GM18526 (cell line): Measurements from ENCODE around the gene STK32B.

Experiments
- POLR2A ChIP-seq: IDR thresholded peaks from 3 replicates; pipeline ENCODE4 v1.6.1; 2011; ENCODE audit not compliant: insufficient read length; ENCODE audit errors: extremely low read depth

The STK32B gene

DNA sequence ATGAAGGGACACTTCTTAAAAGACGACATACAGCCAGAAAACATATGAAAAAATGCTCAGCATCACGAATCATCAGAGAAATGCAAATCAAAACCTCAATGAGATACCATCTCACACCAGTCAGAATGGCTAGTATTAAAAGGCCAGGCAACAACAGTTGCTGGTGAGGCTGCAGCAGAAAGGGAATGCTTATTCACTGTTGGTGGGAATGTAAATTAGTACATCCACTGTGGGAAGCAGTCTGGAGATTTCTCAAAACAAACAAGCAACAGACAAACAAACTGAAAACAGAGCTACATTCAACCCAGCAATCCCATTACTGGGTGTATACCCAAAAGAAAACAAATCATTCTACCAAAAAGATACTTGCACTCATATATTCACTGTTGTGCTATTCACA, 459.2 kb downstream of the STK32B start:
- no peak for TF ChIP-seq POLR2A

DNA sequence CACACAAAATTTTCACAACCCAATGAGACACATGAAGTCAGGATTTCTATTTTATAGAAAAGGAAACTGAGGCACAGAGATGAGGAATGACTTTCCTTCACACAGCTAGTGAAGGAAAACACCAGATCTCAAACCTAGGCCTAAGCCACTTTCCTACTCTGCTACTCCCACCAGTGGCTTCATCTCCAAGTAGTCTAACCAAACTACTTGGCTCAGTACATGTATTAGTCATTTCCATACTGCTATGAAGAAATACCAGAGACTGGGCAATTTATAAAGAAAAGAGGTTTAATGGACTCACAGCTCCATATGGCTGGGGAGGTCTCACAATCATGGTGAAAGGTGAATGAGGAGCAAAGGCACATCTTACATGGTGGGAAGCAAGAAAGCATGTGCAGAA, 460.5 kb downstream of the STK32B start:
- no peak for TF ChIP-seq POLR2A

DNA sequence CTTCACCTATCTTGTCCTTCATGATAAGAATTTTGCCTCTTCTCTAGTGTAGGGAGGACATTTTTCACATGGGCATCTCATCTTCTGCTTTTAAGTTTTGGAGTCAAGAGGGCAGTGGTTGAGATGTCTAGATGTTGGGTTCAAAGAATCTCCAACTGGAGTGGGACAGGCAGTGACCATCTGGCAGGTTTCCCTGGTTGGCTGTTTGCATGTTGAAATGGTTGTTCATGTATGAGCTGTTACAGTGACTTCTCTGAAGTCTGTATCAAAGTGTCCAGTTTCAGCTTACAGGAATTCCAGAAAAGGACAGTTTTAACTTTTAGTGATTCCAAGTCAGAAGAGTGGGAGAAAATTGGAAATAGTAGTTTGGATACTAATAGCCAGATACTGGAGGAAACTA, 464.4 kb downstream of the STK32B start:
- no peak for TF ChIP-seq POLR2A

DNA sequence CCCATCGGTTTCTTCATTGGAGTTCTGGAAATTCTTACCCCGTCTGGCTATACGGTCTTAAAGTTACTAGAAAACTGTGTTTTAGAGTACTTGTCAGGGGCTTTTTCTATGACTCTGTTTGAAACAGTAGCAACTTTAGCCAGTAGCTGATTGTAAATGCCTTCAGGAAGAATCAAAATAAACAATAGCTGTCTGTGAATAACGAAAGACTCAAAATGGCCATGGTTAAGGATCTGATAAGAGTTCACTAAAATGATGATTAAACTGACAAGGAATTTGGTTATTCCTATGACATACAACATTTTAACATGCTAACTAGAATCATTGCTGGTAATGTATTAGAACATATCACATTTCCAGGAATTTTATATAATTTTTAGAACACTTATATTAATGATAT, 466.1 kb downstream of the STK32B start:
- no peak for TF ChIP-seq POLR2A

DNA sequence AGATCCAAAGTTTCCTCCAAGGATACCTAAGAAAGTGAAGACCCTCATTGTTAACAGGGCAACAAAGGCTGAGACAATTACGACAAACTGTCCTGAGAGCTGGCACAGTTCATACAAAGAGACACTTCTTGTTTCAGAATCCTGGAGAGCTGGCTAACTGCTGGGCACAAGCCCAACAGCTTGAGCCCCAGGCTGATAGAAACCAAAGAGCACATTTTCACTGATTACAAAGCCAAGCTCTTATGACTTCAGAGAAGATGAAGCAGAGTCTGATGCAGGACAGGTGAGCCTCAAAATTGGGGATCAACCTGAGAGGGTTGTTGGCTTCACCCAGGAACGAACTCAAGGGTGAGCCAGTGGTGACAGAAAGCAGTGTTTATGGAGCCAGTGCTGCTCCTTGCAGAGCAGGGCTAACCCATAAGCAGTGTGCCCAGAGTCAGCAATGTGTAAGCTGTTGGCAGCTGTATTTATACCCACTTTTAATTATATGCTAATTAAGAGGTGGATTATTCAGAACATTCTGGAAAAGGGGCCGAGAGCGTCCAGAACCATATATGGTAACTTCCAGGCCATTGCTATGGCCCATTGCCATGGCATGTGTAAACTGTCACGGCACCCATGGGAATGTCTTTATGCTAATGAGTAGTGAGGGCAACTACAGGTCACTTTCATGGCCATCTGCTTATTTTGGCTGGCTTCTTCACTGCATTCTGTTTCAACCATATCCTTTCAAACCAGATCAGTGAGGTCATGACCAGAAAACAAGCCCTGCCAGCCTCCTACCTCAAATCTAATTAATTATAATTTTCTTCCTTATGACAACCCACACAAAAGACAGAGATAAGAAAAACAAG, 473.4 kb downstream of the STK32B start:
- no peak for TF ChIP-seq POLR2A

DNA sequence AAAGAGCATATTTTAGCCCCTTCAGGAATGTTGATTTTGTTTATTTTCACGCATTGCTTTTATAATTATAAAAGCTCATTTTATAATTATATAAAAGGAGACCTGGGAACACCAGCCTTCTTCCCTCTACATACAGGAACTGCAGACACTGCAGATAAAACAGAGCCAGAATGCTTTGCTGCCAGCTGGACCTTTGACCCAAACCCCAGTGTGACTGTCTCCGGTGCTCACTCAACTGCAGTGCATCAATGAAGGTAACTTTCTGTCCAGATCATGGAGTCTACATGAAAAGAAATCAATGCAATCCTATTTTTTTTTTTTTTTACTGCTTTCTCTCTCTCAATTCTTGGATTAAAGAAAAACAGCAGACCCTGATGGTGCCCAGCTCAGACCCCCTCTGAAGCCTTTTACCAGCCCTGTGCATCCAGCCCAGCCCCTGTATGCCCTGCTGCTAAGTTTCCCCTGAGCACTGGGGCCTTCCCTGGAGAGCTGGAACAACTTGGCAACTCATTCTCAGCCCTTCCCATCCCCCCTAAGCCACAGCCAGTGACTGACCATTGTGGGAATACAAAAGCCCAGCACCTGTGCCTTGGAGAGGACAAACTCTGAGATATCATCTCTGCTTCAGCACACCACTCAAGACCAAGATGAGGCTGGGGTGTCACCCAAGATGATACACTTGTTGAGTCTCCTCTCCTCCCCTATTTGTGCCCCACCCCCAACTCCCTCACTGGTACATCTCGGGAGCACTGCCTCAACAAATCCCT, 475.0 kb downstream of the STK32B start:
- no peak for TF ChIP-seq POLR2A

DNA sequence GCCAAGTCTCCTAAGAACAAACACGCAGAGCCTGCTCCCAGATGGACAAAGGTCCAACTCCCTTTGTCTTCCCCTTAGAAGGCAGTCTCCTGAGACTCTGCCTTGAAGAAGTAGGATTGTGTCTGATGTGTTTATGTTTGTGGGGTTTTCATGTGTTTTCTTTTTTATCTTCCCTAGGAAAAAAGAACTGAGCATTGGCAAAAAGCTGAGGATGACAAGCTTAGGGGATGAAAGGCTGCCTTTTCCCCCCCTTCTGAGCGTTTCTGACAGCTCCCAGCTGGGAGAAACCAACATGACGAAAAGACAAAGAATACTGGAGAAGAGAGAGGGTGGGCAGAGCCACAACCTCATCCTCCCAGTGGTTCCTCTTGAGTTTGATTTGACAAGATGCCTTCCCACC, 475.9 kb downstream of the STK32B start:
- no peak for TF ChIP-seq POLR2A

DNA sequence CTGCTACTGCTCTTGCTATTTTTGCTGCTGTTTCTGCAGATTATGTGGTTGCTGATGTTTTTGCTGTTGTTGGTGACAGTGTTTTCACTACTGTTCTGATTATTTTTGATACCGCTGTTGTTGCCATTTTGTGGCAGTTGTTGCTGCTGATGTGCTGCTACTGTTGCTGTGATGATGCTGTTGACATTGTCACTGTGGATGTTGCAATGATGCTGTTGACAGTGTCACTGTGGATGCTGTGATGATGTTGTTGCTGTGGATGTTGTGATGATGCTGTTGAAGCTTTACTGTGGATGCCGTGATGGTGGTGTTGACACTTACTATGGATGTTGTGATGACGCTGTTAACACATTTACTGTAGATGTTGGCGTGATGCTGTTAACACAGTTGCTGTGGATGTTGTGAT, 476.8 kb downstream of the STK32B start:
- TF ChIP-seq POLR2A: no peak

DNA sequence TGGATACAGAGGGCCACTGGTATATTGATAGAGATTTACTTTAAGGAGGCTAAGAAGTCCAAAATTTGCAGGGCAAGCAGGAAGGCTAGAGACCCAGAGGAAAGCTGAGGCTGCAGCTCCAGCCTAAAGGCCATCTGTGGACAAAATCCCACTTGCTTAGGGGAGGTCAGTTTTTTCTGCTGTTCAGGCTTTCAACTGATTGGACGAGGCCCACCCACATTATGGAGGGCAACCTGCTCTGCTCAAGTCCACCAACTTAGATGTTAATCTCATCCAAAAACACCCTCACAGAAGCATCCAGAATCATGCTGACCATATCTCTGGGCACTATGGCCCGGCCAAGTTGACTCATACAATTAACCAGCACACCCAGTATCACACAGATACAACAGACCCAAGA, 480.8 kb downstream of the STK32B start:
- no peak for TF ChIP-seq POLR2A

DNA sequence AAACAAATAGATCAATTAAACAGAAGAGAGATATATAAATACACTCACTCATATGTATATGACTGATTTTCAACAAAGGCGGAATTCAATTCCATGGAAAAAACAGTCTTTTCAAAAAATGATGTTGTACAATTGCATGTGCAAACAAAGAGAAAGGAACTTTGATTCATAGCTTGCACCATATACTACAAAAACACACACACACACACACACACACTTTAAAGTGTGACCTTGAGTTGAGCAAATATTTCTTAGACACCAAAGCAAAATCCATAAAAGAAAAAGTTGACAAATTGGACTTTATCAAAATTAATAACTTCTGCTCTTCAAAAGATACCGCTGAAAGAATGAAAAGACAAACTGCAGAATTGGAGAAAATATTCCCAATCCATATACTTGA, 488.3 kb downstream of the STK32B start:
- TF ChIP-seq POLR2A: no peak

DNA sequence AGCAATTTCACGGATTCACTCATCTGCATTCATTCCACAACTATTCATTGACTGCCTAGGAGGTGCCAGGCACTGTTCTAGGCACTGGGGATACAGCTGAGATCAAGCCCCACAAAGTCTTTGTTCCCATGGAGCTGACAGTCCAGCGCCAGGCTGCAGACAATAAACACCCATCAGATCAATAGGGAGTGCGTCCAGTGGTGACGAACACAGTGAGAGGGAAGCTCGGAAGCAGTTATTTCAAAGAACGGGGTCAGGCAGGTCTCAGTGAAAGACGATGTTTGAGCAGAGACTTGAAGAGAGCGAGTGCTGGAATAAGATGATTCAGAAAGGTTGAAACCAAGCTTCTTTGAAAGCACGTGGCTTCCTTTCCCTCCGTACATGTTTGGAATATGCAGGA, 489.9 kb downstream of the STK32B start:
- TF ChIP-seq POLR2A: no peak

DNA sequence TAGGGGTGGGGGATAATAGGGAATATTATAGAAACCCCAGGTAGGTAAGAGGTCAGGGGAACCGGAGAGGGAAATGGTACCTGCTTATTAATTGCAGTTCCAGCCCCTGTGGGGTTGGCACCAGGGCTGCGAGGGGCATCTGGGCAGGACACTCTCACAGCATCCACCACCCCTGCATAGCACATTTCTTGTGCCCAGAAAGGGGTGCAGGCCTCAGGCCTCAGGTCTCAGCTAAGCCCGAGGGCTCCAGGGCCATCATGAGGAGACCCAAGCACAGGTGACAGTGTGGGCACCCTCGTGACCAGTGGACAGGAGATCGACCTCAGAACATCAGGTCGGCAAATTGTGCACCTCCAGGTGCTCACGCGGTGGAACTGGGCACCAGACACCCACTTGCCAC, 492.4 kb downstream of the STK32B start:
- no peak for TF ChIP-seq POLR2A

DNA sequence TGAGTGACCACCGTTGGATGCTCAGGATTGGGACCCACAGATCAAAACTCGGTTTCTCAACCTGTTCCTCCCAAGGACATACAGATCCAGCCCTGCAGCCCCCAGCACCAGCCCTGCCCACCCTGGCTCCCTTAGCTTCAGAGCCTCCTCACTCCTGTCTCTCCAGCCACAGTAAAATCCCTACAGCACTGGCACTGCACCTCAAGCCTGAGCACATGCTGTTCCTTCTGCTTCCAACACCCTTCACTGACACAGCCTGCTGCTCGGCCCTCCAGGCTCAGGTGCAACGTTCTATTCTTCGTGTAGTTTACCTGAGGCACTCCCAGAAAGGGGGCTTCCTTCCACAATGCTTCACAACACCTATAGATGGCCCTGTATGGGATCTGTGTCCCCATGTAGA, 493.5 kb downstream of the STK32B start:
- TF ChIP-seq POLR2A: no peak

DNA sequence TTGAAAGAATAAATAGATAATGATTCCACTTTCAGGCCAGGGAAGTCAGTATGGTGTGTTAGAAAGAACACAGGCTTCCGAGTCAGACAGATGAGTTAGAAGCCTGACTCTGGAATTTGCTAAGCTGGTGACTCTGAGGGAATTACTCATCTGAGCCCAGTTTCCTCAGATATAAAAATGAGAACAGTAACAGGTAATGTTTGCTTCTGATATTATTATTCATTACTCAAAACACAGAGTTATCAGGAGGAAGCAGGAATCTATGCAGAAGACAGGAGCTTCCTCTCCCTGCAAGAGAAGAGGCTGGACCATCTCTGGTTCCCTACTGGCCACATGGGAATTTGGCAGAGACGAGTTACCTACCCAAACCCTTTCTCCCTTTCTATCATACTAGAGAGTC, 494.0 kb downstream of the STK32B start:
- TF ChIP-seq POLR2A: no peak

DNA sequence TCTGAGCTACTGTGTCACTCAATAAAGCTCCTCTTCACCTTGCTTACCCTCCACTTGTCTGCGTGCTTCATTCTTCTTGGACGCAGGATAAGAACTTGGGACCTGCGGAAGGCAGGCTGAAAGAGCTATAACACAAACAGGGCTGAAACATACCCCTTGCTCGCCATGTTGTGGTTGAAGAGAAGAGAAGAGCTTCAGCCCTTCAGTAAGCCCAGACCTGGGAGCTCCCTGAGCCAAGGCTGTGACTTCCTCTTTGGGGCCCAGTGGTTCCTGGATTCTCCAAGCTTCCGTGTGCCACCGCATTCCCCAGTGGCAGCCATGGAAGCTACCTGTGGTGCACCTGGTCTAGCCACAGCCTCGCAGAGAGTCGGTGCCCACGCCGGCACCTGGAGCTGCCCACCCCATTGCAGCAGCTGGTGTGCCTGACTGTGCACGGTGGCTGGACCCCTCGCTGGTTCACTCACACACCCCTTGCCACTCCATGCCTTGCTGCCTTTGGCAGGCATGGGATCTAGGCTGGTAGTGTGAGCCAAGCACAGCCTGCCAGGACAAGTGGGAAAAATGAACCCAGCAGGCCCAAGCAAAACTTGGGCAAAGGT, 496.5 kb downstream of the STK32B start:
- TF ChIP-seq POLR2A: no peak
